Stimulated activated effector memory CD8-positive, alpha-beta T cell treated with anti-CD3 and anti-CD28 coated beads, Interleukin-12 subunit alpha, Interleukin-12 subunit beta, amount 100 ng/mL, for 72 hours (primary cell): Measurements from ENCODE around the gene ANGPT4.
A peak's percentile ranks its signal among the peaks of the same experiment; 100 is the strongest.
"Not testable (repeated sequence)": the region's sequence is repeated elsewhere in the genome, so short reads cannot be mapped to it uniquely, and the experiment has no call there.

Experiments
- ATAC-seq: fragments of 150-1000 bp; cut with Tn5 transposase; 2 replicates; pipeline ENCODE4 v1.10.0; 2021
- DNase-seq, 2 donors: peaks; one replicate each; pipeline ENCODE4 v3.0.0; 2021 to 2022; ENCODE audit warnings: low spot score in 2 of 2
- H3K27ac Mint-ChIP-seq: one replicate; pipeline ENCODE4 v1.8.0; 2022; ENCODE audit warnings: mild to moderate bottlenecking, mixed read lengths
- H3K36me3 Mint-ChIP-seq: one replicate; pipeline ENCODE4 v1.8.0; 2022; ENCODE audit warnings: mild to moderate bottlenecking, mixed read lengths
- H3K4me1 Mint-ChIP-seq: one replicate; pipeline ENCODE4 v1.8.0; 2022; ENCODE audit warnings: mixed read lengths
- H3K4me3 Mint-ChIP-seq: one replicate; pipeline ENCODE4 v1.8.0; 2022; ENCODE audit warnings: mild to moderate bottlenecking, mixed read lengths
- H3K9me3 Mint-ChIP-seq: one replicate; pipeline ENCODE4 v1.8.0; 2022; ENCODE audit warnings: mixed read lengths

The ANGPT4 gene

GRCh38 chr20:840503-840857 is 75.7 kb downstream of the ANGPT4 start:
- no peak overlapping the region for H3K27ac Mint-ChIP-seq
- ATAC-seq (no peak), DNase-seq (no peak)
- peaks cover 21% of the 10 kb centered on the region for H3K36me3 Mint-ChIP-seq
- peaks cover 58% of the 10 kb centered on the region for H3K4me1 Mint-ChIP-seq
- peak overlapping the region; percentile 42 for H3K4me3 Mint-ChIP-seq
- no peaks in the 10 kb centered on the region for H3K9me3 Mint-ChIP-seq

GRCh38 chr20:839626-840025 is 76.5 kb downstream of the ANGPT4 start:
- Mint-ChIP-seq H3K4me1 (peaks cover 62% of the 10 kb centered on the region), H3K36me3 (peaks cover 21% of the 10 kb centered on the region), H3K4me3 (no peak overlapping the region), H3K9me3 (no peaks in the 10 kb centered on the region), H3K27ac (no peak overlapping the region)
- DNase-seq: no peak
- no peak for ATAC-seq

GRCh38 chr20:839015-839414 is 77.1 kb downstream of the ANGPT4 start:
- Mint-ChIP-seq H3K27ac (peak overlapping the region; percentile 4), H3K9me3 (no peaks in the 10 kb centered on the region), H3K36me3 (peaks cover 21% of the 10 kb centered on the region), H3K4me1 (peaks cover 61% of the 10 kb centered on the region), H3K4me3 (no peak overlapping the region)
- DNase-seq: no peak
- no peak for ATAC-seq

GRCh38 chr20:836190-836589 is 79.9 kb downstream of the ANGPT4 start:
- peaks cover 57% of the 10 kb centered on the region for H3K4me1 Mint-ChIP-seq
- H3K9me3 Mint-ChIP-seq: no peaks in the 10 kb centered on the region
- peaks cover 27% of the 10 kb centered on the region for H3K36me3 Mint-ChIP-seq
- peak overlapping the region; percentile 78 for H3K4me3 Mint-ChIP-seq
- H3K27ac Mint-ChIP-seq: peak overlapping the region; percentile 81
- no peak for DNase-seq
- peak; percentile 44 for ATAC-seq

- Mint-ChIP-seq H3K4me3 (peak overlapping the region; percentile 78), H3K9me3 (no peaks in the 10 kb centered on the region), H3K36me3 (peaks cover 27% of the 10 kb centered on the region), H3K27ac (peak overlapping the region; percentile 81), H3K4me1 (peaks cover 57% of the 10 kb centered on the region)
- ATAC-seq (no peak), DNase-seq (no peak)
These were observed 80.5 kb downstream of the ANGPT4 start for GRCh38 chr20:835608-836045.

GRCh38 chr20:834151-834746 is 81.9 kb downstream of the ANGPT4 start:
- peaks cover 51% of the 10 kb centered on the region for H3K4me1 Mint-ChIP-seq
- DNase-seq (no peak), ATAC-seq (no peak)

GRCh38 chr20:833450-834150 is 82.5 kb downstream of the ANGPT4 start, which contains the start of gene FAM110A:
Gene FAM110A (plus strand): TSS chr20:833715. CDS start chr20:844805, 11,090 bp downstream.
- Mint-ChIP-seq H3K36me3 (peaks cover 15% of the 10 kb centered on the region), H3K27ac (peak within 1 kb of the TSS; percentile 86), H3K4me3 (peak within 1 kb of the TSS; percentile 78), H3K4me1 (peaks cover 50% of the 10 kb centered on the region), H3K9me3 (no peaks in the 10 kb centered on the region)
- DNase-seq: peak; percentile 88 to 98
- ATAC-seq: peak; percentile 92

More at GRCh38 chr20:834151-834746, 81.9 kb downstream of the ANGPT4 start:
- peak overlapping the region; percentile 78 for H3K4me3 Mint-ChIP-seq
- H3K36me3 Mint-ChIP-seq: peaks cover 18% of the 10 kb centered on the region
- H3K9me3 Mint-ChIP-seq: no peaks in the 10 kb centered on the region
- peak overlapping the region; percentile 86 for H3K27ac Mint-ChIP-seq

- peaks cover 15% of the 10 kb centered on the region for H3K36me3 Mint-ChIP-seq
- peak overlapping the region; percentile 78 for H3K4me3 Mint-ChIP-seq
- H3K9me3 Mint-ChIP-seq: no peaks in the 10 kb centered on the region
- H3K4me1 Mint-ChIP-seq: peaks cover 45% of the 10 kb centered on the region
- DNase-seq (no peak), ATAC-seq (peak; percentile 24)
- peak overlapping the region; percentile 86 for H3K27ac Mint-ChIP-seq
These were observed 83.0 kb downstream of the ANGPT4 start for GRCh38 chr20:833121-833449.

GRCh38 chr20:831956-832355 is 84.2 kb downstream of the ANGPT4 start:
- DNase-seq (no peak), ATAC-seq (no peak)
- peaks cover 36% of the 10 kb centered on the region for H3K4me1 Mint-ChIP-seq
- peaks cover 14% of the 10 kb centered on the region for H3K36me3 Mint-ChIP-seq
- no peaks in the 10 kb centered on the region for H3K9me3 Mint-ChIP-seq
- no peak overlapping the region for H3K4me3 Mint-ChIP-seq
- H3K27ac Mint-ChIP-seq: no peak overlapping the region

- ATAC-seq (no peak), DNase-seq (no peak)
- no peak overlapping the region for H3K27ac Mint-ChIP-seq
- H3K36me3 Mint-ChIP-seq: peaks cover 7% of the 10 kb centered on the region
- peaks cover 29% of the 10 kb centered on the region for H3K4me1 Mint-ChIP-seq
- no peak overlapping the region for H3K4me3 Mint-ChIP-seq
- H3K9me3 Mint-ChIP-seq: no peaks in the 10 kb centered on the region
These were observed 84.9 kb downstream of the ANGPT4 start for GRCh38 chr20:831251-831650.

- Mint-ChIP-seq H3K27ac (no peak overlapping the region), H3K4me1 (peaks cover 23% of the 10 kb centered on the region), H3K4me3 (no peak overlapping the region), H3K36me3 (peaks cover 6% of the 10 kb centered on the region), H3K9me3 (no peaks in the 10 kb centered on the region)
- no peak for ATAC-seq
- no peak for DNase-seq
These were observed 86.1 kb downstream of the ANGPT4 start for GRCh38 chr20:830011-830521.

- Mint-ChIP-seq H3K4me1 (peaks cover 18% of the 10 kb centered on the region), H3K36me3 (peaks cover 6% of the 10 kb centered on the region), H3K9me3 (no peaks in the 10 kb centered on the region), H3K27ac (no peak overlapping the region), H3K4me3 (no peak overlapping the region)
- no peak for ATAC-seq
- DNase-seq: no peak
These were observed 86.6 kb downstream of the ANGPT4 start for GRCh38 chr20:829551-829950.

- H3K27ac Mint-ChIP-seq: no peak overlapping the region
These were observed 87.1 kb downstream of the ANGPT4 start for GRCh38 chr20:828987-829386.

GRCh38 chr20:827981-828380 is 88.2 kb downstream of the ANGPT4 start:
- not testable (repeated sequence) for H3K9me3 Mint-ChIP-seq, ATAC-seq, H3K4me3 Mint-ChIP-seq, H3K36me3 Mint-ChIP-seq, H3K4me1 Mint-ChIP-seq, H3K27ac Mint-ChIP-seq, DNase-seq

More at GRCh38 chr20:828987-829386, 87.1 kb downstream of the ANGPT4 start:
- Mint-ChIP-seq H3K4me3 (no peak overlapping the region), H3K9me3 (no peaks in the 10 kb centered on the region), H3K36me3 (peaks cover 6% of the 10 kb centered on the region), H3K4me1 (peaks cover 13% of the 10 kb centered on the region)
- no peak for DNase-seq
- ATAC-seq: no peak

GRCh38 chr20:826695-827323 is 89.3 kb downstream of the ANGPT4 start:
- no peak overlapping the region for H3K27ac Mint-ChIP-seq
- no peaks in the 10 kb centered on the region for H3K9me3 Mint-ChIP-seq
- ATAC-seq: no peak

More at GRCh38 chr20:826695-827323, 89.3 kb downstream of the ANGPT4 start:
- peaks cover 6% of the 10 kb centered on the region for H3K4me1 Mint-ChIP-seq
- H3K36me3 Mint-ChIP-seq: no peaks in the 10 kb centered on the region
- no peak for DNase-seq
- H3K4me3 Mint-ChIP-seq: no peak overlapping the region
